ENCODE measurements around the gene SPRED2.

SPRED2 gene

DNA sequence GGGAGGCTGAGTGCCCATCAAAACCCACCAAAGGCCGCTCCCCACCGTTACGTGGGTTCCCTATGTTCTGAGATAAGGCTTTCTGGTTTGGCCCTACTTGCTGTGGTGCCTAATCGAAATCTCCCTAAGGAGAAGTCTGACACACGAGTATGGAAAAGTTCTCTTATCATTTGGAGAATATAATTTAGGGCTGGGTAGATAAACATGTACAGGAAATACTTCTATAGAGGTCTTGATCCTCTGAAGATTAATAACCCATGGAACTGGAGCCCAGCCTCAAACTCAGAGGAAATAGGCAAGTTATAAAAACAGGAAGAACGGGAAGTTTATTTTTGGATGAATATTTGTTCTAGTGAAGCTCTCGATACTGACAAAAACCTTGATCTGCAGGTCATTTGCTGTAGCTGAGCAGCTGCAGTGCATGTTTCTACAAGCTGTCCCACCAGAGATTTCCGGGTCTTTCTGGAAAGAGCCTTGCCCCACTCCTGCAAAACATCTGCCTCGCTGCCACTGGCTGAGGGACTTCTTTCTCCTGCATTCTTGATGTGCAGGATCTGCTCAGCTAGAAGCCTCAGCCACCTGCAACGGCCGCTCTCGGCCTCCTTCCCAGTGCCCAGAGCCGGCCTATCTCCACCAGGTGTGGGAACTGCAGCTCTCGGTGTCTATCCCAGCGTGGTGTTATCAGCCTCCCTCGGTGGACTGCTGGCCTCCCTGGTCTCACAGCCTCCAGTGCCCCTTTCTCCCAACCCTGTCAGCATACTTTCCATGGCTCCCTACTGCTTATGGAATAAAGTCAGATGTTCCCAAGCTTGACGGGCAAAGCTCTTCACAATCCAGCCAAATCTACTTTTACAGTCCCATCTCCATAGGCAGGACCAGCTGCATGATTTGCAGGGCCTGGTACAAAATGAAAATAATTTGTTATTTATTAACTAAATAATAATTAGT, 48.6 kb downstream of the SPRED2 start:
- no peak for DNase-seq

DNA sequence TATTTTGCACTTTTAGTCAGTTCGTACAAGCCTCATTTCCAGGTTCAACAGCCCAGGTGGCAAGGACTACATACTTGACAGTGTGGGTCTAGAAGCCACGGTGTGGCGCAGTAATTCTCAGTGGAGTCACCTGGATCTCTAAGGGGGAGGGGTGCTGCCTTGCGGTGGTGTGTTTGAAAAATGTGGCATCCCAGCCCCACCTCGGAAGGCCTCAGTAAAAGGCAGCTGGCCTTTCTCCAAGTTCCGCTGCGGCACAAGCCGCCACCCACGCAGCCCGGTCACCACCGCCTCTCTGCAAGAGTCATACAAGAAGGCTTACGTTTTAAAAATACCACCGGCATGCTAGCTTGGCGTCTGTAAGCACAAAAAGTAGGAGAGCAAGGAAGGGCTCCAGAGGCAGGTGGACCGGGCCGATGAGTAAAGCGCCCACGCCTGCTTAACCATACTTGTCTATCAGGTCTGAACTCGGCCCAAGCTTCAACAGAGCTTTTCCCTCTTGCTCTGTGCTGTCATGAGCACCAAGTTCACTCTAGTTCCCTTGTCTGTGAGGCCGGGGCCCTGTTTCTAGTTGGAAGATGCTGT, 49.5 kb downstream of the SPRED2 start:
- DNase-seq, result peak; percentile 85

DNA sequence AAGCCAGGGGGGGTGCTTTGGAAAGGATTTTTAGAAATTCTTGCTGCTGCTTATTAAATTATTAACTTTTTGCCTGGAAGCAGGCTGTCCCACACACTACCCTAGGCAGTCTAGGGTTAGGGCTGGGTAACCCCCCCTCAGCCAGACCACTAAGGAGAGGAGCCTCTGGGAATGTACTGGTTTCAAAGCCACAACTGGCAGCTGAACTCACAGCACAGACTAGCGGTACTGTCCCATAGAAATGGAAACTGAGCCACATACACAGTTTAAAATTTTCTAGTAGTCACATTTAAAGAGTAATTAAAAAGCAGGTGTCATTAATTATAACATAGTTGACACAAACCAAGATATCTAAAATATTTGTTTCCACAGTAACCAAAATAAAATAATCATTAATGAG, 50.1 kb downstream of the SPRED2 start:
- no peak for DNase-seq

DNA sequence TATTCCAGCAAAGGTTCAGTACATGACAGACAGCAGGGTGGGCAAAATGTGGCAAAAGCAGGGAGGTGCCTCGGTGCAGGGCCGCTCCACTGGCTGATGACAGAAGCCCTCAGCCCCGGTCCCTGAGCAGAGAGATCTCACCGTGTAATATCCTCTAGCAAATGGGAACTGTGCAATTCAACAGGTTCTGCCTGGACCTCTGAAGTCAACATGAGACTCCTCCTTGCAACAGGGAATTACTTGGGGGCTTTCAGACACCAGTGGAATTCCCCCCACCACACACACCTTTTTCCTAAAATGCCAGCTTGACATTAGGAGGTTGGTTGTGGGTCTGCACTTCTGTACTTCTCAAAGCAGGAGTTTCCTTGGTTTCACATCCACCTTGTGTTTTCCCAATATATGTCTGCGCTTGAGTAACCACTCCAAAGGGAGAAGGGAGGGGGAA, 50.8 kb downstream of the SPRED2 start:
- no peak for DNase-seq

DNA sequence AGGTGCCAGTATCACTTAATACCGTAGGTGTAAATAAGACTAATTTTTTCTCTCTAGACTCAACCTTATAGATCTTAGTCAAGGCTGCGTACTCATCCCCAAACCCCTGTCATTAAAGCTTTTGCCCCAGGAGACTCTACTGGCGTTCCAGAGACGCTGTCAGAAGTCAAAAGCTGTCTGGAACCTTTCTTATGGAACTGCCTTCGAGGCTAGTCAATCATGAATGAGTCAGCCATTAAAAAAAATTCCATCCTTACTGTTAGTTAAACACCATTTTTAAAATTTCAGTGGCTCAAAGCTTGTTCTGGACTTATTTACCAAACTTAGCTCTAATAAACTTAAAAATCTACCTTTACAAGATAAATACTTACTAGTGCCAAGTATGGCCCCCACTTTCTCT, 52.1 kb downstream of the SPRED2 start:
- DNase-seq, result no peak

DNA sequence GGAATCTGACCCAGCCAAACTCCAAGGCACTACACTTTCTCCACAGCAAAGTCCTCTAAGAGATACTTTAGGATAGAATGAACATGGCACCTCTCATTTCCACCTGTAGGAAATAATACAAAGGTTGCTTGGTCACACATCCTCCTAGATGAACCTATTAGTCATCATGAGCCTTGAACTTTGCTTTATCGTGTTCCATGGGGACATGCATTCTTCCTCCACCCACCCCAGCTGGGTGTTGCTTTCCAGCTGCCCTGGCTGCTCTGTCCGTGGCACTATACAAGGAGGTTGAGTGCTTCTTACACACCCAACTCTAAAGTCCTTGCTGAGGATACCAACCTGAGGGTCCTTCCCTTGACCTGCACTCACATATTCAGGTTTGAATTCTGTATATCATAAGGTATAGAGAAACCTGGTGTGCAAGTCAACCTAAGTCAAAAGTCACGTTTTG, 52.7 kb downstream of the SPRED2 start:
- no peak for DNase-seq

DNA sequence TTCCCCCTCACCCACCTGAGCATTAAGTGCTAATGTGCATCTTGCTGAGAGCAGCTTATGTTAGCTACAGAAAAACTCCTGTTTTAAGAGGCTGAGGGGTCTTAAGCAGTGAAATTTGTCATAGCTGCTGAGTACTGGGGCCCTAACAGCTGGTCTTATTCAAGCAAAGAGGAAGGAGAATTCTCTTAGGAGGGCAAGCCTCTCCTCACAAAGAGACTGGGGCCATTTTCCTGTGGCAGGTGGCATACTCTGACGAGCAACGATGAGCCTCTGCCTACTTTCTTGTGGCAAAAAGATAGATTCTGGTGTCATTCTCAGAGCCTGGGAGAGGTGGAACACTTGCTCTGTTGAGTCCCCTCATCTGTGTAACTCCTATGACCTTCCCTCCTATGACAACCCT, 53.2 kb downstream of the SPRED2 start:
- DNase-seq, result no peak

DNA sequence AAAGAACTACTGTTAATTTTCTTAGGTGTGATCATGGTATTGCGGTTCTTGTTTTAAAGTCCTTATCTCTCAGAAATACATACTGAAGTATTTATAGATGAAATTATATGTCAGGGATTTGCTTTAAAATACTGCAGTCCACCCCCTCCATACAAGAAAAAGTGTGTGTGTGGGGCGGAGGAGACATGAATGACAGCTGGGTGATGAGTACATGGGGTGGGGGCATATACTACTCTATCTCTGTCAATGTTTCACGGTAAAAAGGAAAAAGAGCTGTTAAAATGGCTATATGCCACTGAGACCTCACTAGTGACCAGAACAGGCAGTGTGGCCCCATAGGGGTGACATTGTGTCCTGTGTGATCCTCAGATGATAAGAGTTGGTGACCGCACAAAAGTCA, 54.1 kb downstream of the SPRED2 start:
- DNase-seq, result no peak

DNA sequence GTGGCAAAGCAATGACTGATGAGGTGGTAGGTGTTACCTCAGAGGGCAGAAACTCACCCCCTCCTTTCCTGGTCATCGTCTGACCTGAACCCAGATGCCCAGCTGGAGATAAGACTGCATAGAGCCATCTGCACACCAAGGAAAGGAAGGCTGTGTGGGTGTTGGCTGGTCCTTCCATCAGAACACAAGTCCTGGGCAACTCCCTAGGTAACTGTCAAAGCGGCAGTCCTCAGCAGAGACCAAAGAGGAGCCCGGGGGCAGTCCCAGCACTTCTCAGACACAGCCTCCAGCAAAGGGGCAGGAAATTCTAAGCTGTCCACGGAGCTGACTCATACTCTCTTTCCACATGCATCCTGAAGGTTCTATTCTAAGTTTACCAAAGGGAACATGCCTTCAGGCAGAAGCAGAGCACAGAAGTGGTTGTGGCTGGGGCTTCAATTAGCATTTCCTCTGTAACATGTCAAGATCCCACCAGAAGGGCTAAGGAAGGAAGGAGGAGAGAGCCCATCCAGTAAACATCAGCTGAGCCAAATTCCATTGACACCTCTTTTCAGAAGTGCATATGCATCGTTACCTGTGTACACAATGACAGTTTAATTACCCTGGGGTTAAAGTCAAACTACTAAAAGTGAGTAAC, 54.7 kb downstream of the SPRED2 start:
- DNase-seq, result no peak

DNA sequence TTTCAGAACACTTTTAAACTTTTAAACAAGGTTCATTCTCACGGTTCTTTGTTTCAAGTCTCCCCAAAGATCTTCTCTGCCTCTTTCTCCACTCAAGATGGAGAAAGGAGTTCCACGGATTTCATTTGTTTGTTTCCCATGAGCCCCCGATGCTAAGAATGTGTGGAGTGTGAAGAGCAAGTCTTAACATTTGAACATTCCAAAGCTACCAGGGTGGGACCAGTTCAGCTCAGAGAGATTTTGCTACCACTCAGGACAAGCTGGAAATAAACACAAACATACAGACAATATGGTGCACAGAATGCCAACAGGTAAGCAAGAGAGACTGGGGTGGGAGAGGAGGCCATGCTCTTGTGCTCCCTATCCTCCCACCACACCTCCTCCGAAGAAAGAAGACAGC, 56.7 kb downstream of the SPRED2 start:
- no peak for DNase-seq

DNA sequence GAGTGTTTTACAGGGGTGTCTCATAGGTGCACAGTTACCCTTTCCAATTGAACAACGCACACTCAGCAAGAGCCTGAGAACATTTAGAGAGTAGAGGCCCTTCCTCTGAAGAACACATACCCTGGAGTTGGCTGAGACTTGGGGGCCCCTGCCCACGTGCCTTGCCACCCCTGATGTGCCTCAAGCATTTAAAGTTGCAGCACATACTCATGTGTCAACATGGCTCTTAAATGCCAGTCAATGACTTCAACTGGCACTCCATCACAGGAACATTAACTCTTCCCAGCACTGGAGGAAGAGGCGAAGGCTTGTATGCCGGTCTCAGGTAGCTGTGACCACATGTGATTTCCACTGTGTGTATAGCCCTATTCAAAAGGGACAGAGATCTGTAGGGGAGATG, 57.4 kb downstream of the SPRED2 start:
- no peak for DNase-seq

DNA sequence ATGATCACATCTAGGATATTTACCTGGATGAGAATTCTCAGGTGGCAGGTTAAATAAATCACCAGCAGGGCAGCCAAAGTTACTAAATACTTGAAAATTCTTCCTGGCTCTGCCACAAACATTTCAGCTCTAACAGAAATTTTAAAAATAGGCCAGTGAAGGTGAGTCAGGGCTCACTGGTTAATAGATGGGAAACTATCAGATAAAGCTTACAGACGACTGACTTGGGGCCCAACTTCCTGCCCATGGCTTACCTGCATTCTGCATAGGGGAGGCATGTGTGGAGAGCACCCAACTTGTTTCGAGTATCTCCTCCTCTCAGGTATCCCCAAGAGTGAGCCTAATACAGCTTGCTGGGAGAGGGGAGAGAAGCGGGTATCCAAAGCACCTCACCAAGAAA, 57.8 kb downstream of the SPRED2 start:
- no peak for DNase-seq

DNA sequence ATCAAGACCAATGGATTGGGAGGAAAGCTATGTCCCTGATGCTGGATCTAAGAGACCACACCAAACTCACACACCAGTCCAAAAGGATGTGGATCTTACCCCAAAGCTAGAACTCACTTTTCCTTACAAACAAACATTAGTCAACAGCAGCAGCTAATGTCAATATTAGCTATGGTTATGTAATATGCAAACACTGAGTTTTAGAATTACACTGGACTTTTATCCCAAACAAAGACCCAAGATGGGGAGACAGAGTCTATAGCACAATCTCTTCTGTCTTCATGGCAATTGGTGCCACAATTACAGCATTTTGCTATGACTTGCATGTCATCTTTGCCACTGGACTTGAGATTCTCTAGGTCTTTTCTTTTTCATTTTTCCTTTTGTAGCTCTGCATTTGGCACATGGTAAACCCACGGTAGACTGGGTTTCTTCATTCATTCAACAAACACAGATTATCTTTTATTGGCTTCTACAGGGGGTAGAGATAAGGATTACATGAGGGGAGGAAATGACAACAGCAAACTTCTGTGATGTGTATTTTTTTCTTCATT, 59.0 kb downstream of the SPRED2 start:
- DNase-seq, result no peak

DNA sequence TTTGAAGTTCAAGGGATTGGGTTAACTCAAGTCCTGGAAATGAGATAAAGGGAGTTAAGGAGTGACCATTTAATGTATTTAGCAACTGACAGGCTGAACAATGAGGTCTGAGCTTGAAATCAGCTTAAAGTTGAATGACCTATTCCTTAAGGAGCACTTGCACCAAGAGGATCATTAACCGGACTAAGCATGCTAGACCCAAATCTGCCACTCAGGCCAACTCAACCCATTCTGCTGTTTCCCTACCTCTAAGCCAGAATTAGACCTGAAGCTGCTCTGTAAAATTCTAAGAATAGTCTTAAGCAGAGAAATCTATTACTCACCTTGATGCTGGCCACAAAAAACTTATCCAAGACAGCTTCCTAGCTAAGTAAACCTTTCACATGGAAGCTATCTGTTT, 59.8 kb downstream of the SPRED2 start:
- no peak for DNase-seq

DNA sequence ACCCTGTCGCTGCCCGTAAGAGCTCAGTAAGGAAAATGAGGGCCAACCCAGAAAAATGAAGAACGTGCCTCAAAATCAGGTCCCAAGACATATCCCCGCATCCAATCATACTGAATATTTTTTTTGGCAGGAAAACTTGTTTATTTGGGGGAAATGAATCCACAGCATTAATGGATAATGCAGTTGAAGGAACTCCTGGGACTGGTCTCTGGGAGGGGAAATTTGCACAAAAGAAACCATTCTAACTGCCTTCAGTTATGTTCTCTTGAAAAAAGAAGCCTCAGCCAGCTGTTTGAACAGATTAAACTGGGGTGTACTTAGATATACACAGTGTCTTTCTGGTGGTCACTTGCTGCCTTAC, 61.3 kb downstream of the SPRED2 start:
- no peak for DNase-seq

DNA sequence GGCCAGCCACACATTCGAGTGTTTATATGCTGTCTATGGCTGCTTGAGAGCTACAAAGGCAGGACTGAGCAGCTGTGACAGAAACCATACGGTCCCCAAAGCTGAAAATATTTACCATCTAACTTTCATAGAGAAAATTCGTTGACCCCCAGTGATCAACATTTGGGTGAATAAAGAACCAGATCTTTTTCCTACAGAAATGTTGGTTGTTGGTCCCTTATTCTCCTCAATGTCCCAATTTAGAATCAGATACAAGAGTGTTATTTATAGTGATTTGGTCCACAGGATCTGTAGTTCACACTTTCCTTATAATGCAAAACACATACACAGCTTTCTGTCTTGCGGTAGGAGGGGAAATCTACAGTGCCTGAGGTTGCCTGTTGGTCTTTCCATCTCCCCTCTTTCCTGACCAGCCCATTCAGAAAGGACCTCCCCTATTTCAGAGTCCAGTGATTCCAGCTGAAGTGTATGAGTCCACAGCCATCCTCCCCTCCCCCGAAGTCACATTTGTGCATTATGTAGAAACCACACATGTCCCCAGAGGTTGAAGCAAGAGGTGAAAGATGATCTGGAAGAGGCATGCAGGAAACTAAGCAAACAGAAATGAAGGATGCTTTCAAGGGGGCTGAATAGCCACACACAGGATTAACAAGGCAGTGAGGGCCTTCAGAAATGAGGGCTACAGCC, 61.9 kb downstream of the SPRED2 start:
- no peak for DNase-seq

DNA sequence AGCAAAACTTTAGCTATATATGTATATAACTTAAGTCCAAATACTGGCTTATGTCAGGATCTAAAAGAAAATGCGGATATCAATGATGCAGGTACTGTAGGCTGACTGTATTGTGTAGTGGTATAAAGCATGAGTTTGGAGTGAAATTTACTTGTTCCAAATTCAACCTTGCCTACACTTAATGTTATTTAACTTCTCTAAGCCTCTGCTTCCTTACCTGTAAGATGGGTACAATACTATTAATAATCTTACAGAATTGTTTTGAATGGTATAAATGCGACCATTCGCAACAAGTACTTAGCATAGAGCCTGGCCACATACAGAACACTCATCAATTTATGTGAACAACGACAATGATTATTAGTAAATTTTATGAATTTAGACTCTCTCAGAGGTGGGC, 62.4 kb downstream of the SPRED2 start:
- no peak for DNase-seq

DNA sequence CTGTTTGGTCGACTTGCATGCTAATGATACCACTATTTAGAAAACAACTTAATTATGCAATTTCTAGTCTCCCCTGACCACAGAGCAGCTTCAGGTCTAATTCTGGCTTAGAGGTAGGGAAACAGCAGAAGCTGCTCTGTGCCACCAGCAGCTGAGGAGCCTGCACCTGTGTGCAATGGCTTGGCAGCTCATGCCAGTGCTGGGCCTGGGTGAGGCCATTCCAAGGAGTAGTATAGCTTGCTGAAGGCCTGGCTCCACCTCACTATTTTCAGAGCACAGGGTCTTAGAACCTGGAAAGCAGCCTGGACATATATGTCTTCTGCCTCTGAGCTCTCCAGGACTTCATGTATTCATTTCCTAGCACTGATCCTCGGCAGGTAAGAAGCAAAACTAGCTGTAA, 62.8 kb downstream of the SPRED2 start:
- no peak for DNase-seq

DNA sequence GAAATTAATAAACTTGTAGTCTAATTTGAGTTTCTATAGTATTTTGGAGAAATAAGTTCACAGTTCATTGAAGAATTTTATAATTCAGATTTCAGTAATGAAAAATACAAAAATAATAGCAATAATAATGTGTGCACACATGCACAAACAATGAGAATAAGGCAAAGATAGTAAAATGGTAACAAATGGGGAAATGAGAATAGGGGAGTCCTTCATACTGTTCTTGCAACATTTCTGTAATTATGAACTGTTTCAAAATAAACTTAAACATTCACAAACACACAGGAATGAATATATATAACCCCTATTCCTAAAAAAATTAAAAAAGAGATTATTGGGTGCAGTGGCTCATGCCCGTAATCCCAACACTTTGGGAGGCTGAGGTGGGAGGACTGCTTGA, 63.9 kb downstream of the SPRED2 start:
- no peak for DNase-seq

DNA sequence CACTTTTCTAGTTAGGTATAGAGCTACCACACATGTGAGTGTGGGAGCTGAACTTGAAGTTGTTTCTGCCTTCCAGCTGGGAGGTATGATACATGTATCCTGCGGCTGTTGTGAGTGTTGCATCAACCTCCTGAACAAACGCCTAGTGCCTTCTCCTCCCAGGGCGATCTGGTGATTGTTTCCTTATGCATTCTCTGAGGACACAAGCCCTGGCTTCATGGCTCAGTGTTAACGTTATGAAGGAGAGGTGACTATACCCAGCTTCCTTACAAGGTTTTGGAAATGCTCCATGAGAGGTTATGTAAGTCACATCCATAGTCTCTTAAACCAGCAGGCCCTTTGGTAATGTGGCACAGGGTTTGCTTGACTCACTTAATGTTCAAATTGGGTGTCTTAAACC, 64.9 kb downstream of the SPRED2 start:
- DNase-seq, result no peak

DNA sequence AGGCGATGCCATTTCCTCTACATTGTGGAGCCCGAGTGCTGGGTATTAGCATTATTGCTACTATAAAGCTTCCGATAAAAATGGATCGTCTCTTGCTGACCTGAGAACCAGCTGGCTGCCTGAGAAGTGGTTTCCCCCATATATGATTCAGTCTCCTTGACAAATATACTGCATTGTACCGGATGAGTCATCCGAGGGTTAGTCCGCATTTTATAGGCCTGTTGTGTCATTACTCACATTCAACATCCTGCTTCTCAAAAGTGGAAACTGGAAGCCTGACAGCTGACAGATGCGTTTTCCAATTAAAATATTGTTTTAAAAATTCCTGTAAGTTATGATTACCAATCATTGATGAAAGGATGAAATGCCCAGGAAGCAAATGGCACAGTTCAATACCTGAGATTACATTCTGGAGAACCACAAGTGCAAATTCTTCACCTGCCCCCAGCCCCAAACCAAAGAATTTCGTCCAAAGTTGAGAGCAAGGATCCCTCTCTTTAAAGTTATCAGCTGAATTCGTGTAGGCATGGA, 65.7 kb downstream of the SPRED2 start:
- DNase-seq, result peak; percentile 26

DNA sequence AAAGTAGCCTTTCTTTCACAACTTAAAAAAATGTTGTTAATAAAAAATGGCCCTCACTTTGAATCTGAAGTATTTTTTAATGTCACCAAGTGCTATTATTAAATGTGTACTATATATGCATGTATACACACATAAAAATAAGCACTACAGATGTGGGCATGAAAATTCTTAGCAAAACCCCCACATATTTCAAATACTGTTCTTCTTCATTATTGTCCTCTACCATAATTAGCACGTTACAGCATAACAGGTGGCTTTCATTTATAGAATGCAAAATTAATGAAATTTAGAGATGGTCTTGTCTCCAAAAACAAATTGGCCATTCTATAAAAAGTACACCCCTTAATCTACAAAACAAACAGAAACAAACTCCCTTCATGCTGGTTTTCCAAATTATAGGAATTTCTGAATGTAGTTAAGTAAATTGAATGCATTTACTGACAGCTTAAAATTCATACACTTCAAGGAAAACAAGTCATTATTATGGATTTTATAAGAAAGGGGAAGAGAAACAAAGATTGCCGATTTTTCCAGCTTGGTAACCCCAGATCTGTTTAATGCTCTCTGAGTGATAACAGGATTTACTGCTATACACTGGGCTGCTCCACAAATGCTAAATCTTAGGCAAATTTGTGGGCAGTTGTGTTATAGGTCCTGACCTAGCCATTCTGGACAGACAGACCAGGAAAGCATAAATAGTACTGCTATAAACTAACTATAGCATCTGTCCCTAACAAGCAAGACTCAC, 67.2 kb downstream of the SPRED2 start:
- DNase-seq, result no peak

All from CD4-positive, alpha-beta T cell treated with Interleukin-6 for 4 hours (primary cell).